Neural cell (in vitro differentiated cells): Measurements from ENCODE around the gene TOB1.

ENCODE experiments used
- CTCF ChIP-seq: fragments of 450-650 bp; IDR thresholded peaks from 2 replicates; pipeline ENCODE4 v1.5.1; 2014; ENCODE audit warnings: antibody characterized with exemption, mild to moderate bottlenecking, moderate library complexity; ENCODE audit not compliant: poor library complexity, severe bottlenecking
- EP300 ChIP-seq: fragments of 450-650 bp; conservative IDR thresholded peaks from 2 replicates; pipeline ENCODE4 v1.6.1; 2014; ENCODE audit warnings: antibody characterized with exemption, mild to moderate bottlenecking, moderate library complexity; ENCODE audit not compliant: poor library complexity, severe bottlenecking

GRCh38 chr17:50868140-50868438, 1.9 kb upstream of the TOB1 start:
- TF ChIP-seq CTCF = no peak
- TF ChIP-seq EP300 = no peak
